Measurements from ENCODE around the gene FXYD4. TPM values are rescaled to one million over a fixed set of nuclear protein-coding genes. Genes with fewer than 3 reads are reported as not detected.

FXYD4 gene
- total RNA-seq, 5 donors from 2014 or later (not counting 1 experiment from before 2014, with no cell fraction given) = not detected

DNA sequence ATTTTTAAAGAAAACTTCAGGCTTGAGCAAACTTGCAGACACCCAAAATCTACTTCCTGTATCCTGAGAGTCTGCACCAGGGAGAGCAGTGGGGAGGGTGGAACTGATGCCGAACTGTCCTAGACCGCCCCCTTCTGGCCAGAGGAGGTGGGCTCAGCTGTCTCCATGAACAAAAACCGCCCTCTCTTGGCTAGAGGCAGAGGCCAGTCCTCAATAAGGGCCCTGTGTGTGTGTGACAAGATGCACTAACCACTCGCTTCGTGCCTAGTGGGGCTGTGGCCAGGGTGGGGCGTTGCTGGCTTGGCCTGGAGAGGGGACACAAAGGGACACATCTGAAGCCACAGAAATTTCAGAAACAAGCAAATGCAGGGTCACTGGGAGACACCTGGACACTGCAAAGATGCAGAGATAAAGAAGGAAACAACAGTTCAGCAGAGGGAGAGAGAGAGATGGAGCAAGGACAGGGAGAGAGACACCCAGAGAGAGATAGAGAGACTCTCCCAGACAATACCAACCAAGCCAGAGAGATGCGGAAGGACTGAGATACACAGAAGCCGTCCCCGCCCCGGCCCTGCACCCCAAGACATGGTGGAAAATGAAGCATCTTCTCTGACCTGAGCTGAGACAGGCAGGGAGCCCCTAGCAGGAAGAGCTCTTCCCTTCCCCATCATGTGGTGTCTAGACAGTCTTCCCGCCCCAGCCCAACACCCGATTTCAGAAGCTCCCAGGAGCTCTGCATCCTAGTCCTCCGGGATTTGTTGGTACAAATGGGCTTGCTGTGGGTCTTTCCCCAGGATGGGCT is 22.7 kb upstream of the FXYD4 start:
- peak overlapping the region; percentile 24 to 65 for H3K27ac Mint-ChIP-seq

DNA sequence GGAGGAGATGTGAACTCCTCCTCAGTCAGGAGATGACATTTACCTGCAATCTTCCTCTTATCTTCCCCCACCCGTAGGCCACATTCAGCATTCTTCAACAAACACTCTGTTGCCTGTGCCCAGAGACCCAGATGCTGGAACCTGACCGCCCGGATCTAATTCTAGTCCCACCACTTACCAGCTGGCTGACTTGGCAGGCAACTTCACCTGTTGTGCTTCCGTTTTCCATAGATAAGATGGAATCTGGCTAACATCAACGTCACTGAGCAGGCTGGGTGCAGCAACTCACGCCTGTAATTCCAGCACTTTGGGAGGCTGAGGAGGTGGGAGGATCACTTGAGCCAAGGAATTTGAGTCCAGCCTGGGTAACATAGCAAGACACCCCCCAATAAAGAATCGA is 21.3 kb upstream of the FXYD4 start:
- H3K9me3 ChIP-seq = no peaks in the 10 kb centered on the region
- no peaks in the 10 kb centered on the region for H3K9me3 Mint-ChIP-seq
- POLR2A ChIA-PET = no interaction called here
- H3K36me3 ChIP-seq (ENCODE audit: control insufficient read depth in 2 of 2, extremely low read depth in 1 of 2, insufficient read depth in 1 of 2, low read length in 1 of 2) = no peaks in the 10 kb centered on the region
- DNase-seq (no peak), ATAC-seq (replicated peaks in 1 of 4) (no peak)
- H3K27ac ChIP-seq (ENCODE audit: low read length) = no peak overlapping the region
- H3K27ac Mint-ChIP-seq = no peak overlapping the region
- peaks cover 7 to 8% of the 10 kb centered on the region in 2 donors for H3K27me3 Mint-ChIP-seq
- H3K4me1 ChIP-seq (ENCODE audit: control insufficient read depth in 1 of 2, extremely low read depth in 1 of 2, insufficient read depth in 2 of 2, low read length in 2 of 2) = peaks cover 2 to 19% of the 10 kb centered on the region in 2 experiments
- no peak overlapping the region for H3K4me3 Mint-ChIP-seq
- WGBS (ENCODE audit: insufficient coverage) = 87% methylated on average over 4 of the region's 7 CpGs
- no peak overlapping the region for H3K4me3 ChIP-seq (ENCODE audit: control insufficient read depth in 1 of 2, extremely low read depth in 1 of 2, low read length in 1 of 2)
- H3K27me3 ChIP-seq (replicated peaks in 1 of 2; ENCODE audit: control insufficient read depth in 2 of 2, extremely low read depth in 1 of 2, insufficient read depth in 2 of 2, low read length in 1 of 2) = peaks cover 0 to 25% of the 10 kb centered on the region in 2 experiments
- CTCF ChIA-PET = interaction anchor here in 1 of 2 donors (0.6 to 1.5 kb wide), 2 partner anchors 58 to 145 kb away, joined by 3 read pairs; no protein-coding TSS in a partner anchor
- H3K4me1 Mint-ChIP-seq = peaks cover 14 to 24% (median 15%) of the 10 kb centered on the region in 3 donors
- H3K36me3 Mint-ChIP-seq = no peaks in the 10 kb centered on the region

More for the DNA sequence above, 22.7 kb upstream of the FXYD4 start:
- Mint-ChIP-seq H3K27me3 (peaks cover 7 to 8% of the 10 kb centered on the region in 2 donors), H3K36me3 (no peaks in the 10 kb centered on the region), H3K4me1 (peaks cover 14 to 27% (median 15%) of the 10 kb centered on the region in 3 donors), H3K9me3 (no peaks in the 10 kb centered on the region), H3K4me3 (peak overlapping the region in 1 of 3 donors; percentile 45)
- Histone ChIP-seq H3K9me3 (no peaks in the 10 kb centered on the region), H3K4me1 (ENCODE audit: control insufficient read depth in 1 of 2, extremely low read depth in 1 of 2, insufficient read depth in 2 of 2, low read length in 2 of 2) (peaks cover 2 to 23% of the 10 kb centered on the region in 2 experiments), H3K27ac (ENCODE audit: low read length) (no peak overlapping the region), H3K4me3 (ENCODE audit: control insufficient read depth in 1 of 2, extremely low read depth in 1 of 2, low read length in 1 of 2) (no peak overlapping the region), H3K36me3 (ENCODE audit: control insufficient read depth in 2 of 2, extremely low read depth in 1 of 2, insufficient read depth in 1 of 2, low read length in 1 of 2) (no peaks in the 10 kb centered on the region), H3K27me3 (replicated peaks in 1 of 2; ENCODE audit: control insufficient read depth in 2 of 2, extremely low read depth in 1 of 2, insufficient read depth in 2 of 2, low read length in 1 of 2) (peaks cover 0 to 25% of the 10 kb centered on the region in 2 experiments)
- peak; percentile 99 to 100 (median 100) for ATAC-seq (replicated peaks in 1 of 4)
- 30% methylated on average over 8 of the region's 13 CpGs for WGBS (ENCODE audit: insufficient coverage)
- ChIA-PET CTCF (interaction anchor here (0.6 to 2.9 kb wide), 14 partner anchors 11 to 145 kb away, joined by 3 to 24 read pairs (median 4); partner anchors contain the start of gene RASGEF1A (in 1 of the 2)), POLR2A (interaction anchor here in 1 of 2 donors (0.6 kb wide), 1 partner anchor 56 kb away, joined by 4 read pairs; no protein-coding TSS in a partner anchor)
- peak; percentile 65 to 94 (median 81) for DNase-seq

DNA sequence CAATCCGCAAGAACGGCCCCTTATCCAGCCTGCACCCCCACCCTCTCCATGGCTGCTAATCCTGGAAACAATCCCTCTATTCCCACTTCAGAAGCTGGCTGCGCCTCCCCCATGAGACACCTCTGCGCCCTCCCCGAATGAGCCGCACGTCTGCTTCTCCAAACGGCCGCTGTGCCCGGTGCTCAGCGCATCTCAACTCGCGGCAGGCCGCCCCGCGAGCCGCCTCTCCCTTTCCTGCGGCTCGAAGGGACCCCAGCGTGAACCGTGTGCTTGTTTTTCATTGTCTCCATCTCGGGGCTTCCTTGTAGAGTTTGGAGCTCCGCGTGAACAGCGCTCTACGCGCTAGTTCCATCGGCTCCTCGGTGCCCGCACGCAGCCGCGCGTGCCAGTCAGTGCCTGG is 20.8 kb upstream of the FXYD4 start:
- no peak for DNase-seq
- no peaks in the 10 kb centered on the region for H3K36me3 Mint-ChIP-seq
- H3K27me3 Mint-ChIP-seq = peaks cover 7 to 8% of the 10 kb centered on the region in 2 donors
- H3K4me3 Mint-ChIP-seq = peak overlapping the region in 1 of 3 donors; percentile 56
- Histone ChIP-seq H3K9me3 (no peaks in the 10 kb centered on the region), H3K36me3 (ENCODE audit: control insufficient read depth in 2 of 2, extremely low read depth in 1 of 2, insufficient read depth in 1 of 2, low read length in 1 of 2) (no peaks in the 10 kb centered on the region), H3K27me3 (replicated peaks in 1 of 2; ENCODE audit: control insufficient read depth in 2 of 2, extremely low read depth in 1 of 2, insufficient read depth in 2 of 2, low read length in 1 of 2) (peaks cover 0 to 25% of the 10 kb centered on the region in 2 experiments), H3K4me1 (ENCODE audit: control insufficient read depth in 1 of 2, extremely low read depth in 1 of 2, insufficient read depth in 2 of 2, low read length in 2 of 2) (peaks cover 2 to 19% of the 10 kb centered on the region in 2 experiments), H3K4me3 (ENCODE audit: control insufficient read depth in 1 of 2, extremely low read depth in 1 of 2, low read length in 1 of 2) (no peak overlapping the region), H3K27ac (ENCODE audit: low read length) (no peak overlapping the region)
- H3K9me3 Mint-ChIP-seq = no peaks in the 10 kb centered on the region
- H3K4me1 Mint-ChIP-seq = peaks cover 15 to 26% (median 15%) of the 10 kb centered on the region in 3 donors
- POLR2A ChIA-PET = no interaction called here
- no peak for ATAC-seq (replicated peaks in 1 of 4)
- WGBS (ENCODE audit: insufficient coverage) = 44% methylated on average over 34 of the region's 34 CpGs
- CTCF ChIA-PET = interaction anchor here in 1 of 2 donors (0.6 to 1.5 kb wide), 2 partner anchors 59 to 146 kb away, joined by 3 read pairs; no protein-coding TSS in a partner anchor
- no peak overlapping the region for H3K27ac Mint-ChIP-seq

DNA sequence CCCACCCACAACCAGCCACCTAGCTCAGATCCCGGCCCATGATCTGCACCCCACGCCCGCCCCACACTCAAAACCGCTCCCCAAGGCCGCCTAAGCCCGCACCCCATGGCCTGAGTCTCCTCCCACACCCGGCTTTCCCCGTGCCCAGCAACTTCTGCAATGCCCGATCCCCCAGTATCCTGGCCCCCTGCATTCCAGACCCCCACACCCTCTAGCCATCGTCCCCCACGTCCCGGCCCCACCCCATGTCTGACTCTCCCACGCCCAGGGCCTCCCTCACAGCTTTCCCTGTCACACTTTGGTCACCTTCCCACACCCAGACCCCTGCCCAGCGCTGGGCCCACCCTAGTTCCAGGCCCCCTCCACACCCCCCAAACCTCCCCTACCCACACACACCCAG is 20.1 kb upstream of the FXYD4 start:
- Mint-ChIP-seq H3K9me3 (no peaks in the 10 kb centered on the region), H3K36me3 (no peaks in the 10 kb centered on the region), H3K4me1 (peaks cover 20 to 32% (median 20%) of the 10 kb centered on the region in 3 donors), H3K27ac (no peak overlapping the region), H3K4me3 (no peak overlapping the region), H3K27me3 (peaks cover 7 to 8% of the 10 kb centered on the region in 2 donors)
- Histone ChIP-seq H3K4me1 (ENCODE audit: control insufficient read depth in 1 of 2, extremely low read depth in 1 of 2, insufficient read depth in 2 of 2, low read length in 2 of 2) (peaks cover 2 to 19% of the 10 kb centered on the region in 2 experiments), H3K4me3 (ENCODE audit: control insufficient read depth in 1 of 2, extremely low read depth in 1 of 2, low read length in 1 of 2) (no peak overlapping the region), H3K27me3 (replicated peaks in 1 of 2; ENCODE audit: control insufficient read depth in 2 of 2, extremely low read depth in 1 of 2, insufficient read depth in 2 of 2, low read length in 1 of 2) (peaks cover 0 to 25% of the 10 kb centered on the region in 2 experiments), H3K27ac (ENCODE audit: low read length) (no peak overlapping the region), H3K9me3 (no peaks in the 10 kb centered on the region), H3K36me3 (ENCODE audit: control insufficient read depth in 2 of 2, extremely low read depth in 1 of 2, insufficient read depth in 1 of 2, low read length in 1 of 2) (no peaks in the 10 kb centered on the region)
- DNase-seq (no peak), ATAC-seq (replicated peaks in 1 of 4) (no peak)
- ChIA-PET CTCF (interaction anchor here (0.6 to 1.5 kb wide), 3 partner anchors 69 to 146 kb away, joined by 3 to 6 read pairs (median 3); partner anchors contain the start of gene RASGEF1A (in 1 of the 2)), POLR2A (no interaction called here)
- 79% methylated on average over 6 of the region's 14 CpGs for WGBS (ENCODE audit: insufficient coverage)

DNA sequence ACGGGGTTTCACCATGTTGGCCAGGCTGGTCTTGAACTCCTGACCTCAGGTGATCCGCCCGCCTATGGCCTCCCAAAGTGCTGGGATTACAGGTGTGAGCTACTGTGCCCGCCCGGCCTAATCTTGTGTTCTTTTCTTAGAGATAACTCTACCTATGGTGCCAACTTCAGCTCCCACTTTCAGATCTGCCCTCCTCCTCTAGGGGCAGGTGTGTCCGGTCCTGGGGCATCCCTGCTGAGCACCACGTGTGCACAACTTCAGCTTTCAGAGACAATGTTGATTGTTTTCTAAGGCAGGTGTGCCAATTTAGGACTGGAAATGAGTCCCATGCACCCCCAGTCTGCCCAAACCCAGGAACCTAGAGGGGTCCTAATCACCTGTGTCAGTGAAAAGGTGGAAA is 18.5 kb upstream of the FXYD4 start:
- Mint-ChIP-seq H3K4me3 (no peak overlapping the region), H3K27me3 (peaks cover 7 to 8% of the 10 kb centered on the region in 2 donors), H3K36me3 (no peaks in the 10 kb centered on the region), H3K9me3 (no peaks in the 10 kb centered on the region), H3K27ac (no peak overlapping the region), H3K4me1 (peaks cover 19 to 26% (median 20%) of the 10 kb centered on the region in 3 donors)
- peaks cover 1 to 18% of the 10 kb centered on the region in 2 experiments for H3K4me1 ChIP-seq (ENCODE audit: control insufficient read depth in 1 of 2, extremely low read depth in 1 of 2, insufficient read depth in 2 of 2, low read length in 2 of 2)
- peaks cover 0 to 25% of the 10 kb centered on the region in 2 experiments for H3K27me3 ChIP-seq (replicated peaks in 1 of 2; ENCODE audit: control insufficient read depth in 2 of 2, extremely low read depth in 1 of 2, insufficient read depth in 2 of 2, low read length in 1 of 2)
- DNase-seq = no peak
- no peaks in the 10 kb centered on the region for H3K9me3 ChIP-seq
- no peak overlapping the region for H3K27ac ChIP-seq (ENCODE audit: low read length)
- WGBS (ENCODE audit: insufficient coverage) = 83% methylated on average over 6 of the region's 7 CpGs
- H3K4me3 ChIP-seq (ENCODE audit: control insufficient read depth in 1 of 2, extremely low read depth in 1 of 2, low read length in 1 of 2) = no peak overlapping the region
- POLR2A ChIA-PET = no interaction called here
- ATAC-seq (replicated peaks in 1 of 4) = no peak
- CTCF ChIA-PET = interaction anchor here in 1 of 2 donors (0.5 kb wide), 1 partner anchor 91 kb away, joined by 4 read pairs; no protein-coding TSS in a partner anchor
- H3K36me3 ChIP-seq (ENCODE audit: control insufficient read depth in 2 of 2, extremely low read depth in 1 of 2, insufficient read depth in 1 of 2, low read length in 1 of 2) = no peaks in the 10 kb centered on the region

DNA sequence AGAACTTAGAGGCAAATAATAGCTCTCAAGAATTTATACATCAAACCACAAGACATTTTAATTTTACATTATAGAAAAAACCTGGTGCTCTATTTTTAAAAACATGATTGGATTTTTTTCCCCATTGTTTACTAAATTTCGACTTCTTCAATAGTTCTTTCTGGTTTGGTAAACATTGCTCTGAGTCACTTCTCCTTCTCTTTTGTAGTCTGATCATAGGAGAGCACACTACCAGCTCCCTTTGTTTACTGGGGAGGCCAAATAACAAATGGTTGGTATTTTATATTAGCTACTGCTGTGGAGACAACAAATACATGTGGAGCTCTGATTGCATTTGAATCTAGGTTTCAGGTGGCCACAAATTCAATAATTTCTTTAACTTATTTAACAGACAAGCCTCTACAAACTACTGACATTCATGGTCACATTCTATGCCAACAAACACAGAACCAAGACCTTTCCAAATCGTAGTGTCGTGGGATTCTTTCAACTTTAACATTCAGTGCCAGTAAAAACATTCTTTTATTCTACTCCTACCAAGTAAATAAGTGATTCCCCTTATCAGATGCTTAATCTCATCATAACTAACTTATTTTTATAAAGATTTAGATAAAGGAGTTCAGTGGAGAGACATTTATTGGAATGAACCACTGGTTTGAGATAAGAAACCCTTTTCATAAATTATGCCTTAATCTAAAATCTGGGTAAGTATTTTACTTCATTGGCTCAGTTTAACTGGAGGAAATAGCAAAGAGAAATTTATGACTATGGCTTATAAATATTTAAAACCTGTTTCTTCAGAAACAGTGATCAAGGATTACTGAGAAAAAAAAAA is 17.7 kb upstream of the FXYD4 start:
- Mint-ChIP-seq H3K27ac (peak overlapping the region in 1 of 2 donors; percentile 14), H3K4me1 (peaks cover 11 to 18% (median 14%) of the 10 kb centered on the region in 3 donors), H3K27me3 (peaks cover 4 to 5% of the 10 kb centered on the region in 2 donors), H3K9me3 (no peaks in the 10 kb centered on the region), H3K36me3 (no peaks in the 10 kb centered on the region), H3K4me3 (no peak overlapping the region)
- Histone ChIP-seq H3K9me3 (no peaks in the 10 kb centered on the region), H3K27ac (ENCODE audit: low read length) (no peak overlapping the region), H3K4me1 (ENCODE audit: control insufficient read depth in 1 of 2, extremely low read depth in 1 of 2, insufficient read depth in 2 of 2, low read length in 2 of 2) (peaks cover 0 to 10% of the 10 kb centered on the region in 2 experiments), H3K27me3 (replicated peaks in 1 of 2; ENCODE audit: control insufficient read depth in 2 of 2, extremely low read depth in 1 of 2, insufficient read depth in 2 of 2, low read length in 1 of 2) (peaks cover 0 to 25% of the 10 kb centered on the region in 2 experiments), H3K4me3 (ENCODE audit: control insufficient read depth in 1 of 2, extremely low read depth in 1 of 2, low read length in 1 of 2) (no peak overlapping the region), H3K36me3 (ENCODE audit: control insufficient read depth in 2 of 2, extremely low read depth in 1 of 2, insufficient read depth in 1 of 2, low read length in 1 of 2) (no peaks in the 10 kb centered on the region)
- POLR2A ChIA-PET = no interaction called here
- CTCF ChIA-PET = interaction anchor here in 1 of 2 donors (0.5 to 1.0 kb wide), 2 partner anchors 27 to 91 kb away, joined by 4 to 7 read pairs; no protein-coding TSS in a partner anchor
- WGBS (ENCODE audit: insufficient coverage) = no CpG with 5 or more reads among the region's 3 CpGs
- DNase-seq = no peak
- ATAC-seq (replicated peaks in 1 of 4) = no peak

All from T-cell (primary cell).